ES-I3 (cell line): Measurements from ENCODE around the gene BIRC5.

Source experiments
- H3K36me3 ChIP-seq: 2 replicates; pipeline ENCODE4 v1.6.1; 2013; ENCODE audit warnings: mild to moderate bottlenecking, low read length, control low read depth, moderate library complexity; ENCODE audit not compliant: insufficient read depth
- H3K4me1 ChIP-seq: 2 replicates; pipeline ENCODE4 v1.6.1; 2013; ENCODE audit warnings: mild to moderate bottlenecking, control low read depth, low read length; ENCODE audit not compliant: insufficient read depth
- H3K9ac ChIP-seq: 2 replicates; pipeline ENCODE4 v1.6.1; 2013; ENCODE audit warnings: low read depth, mild to moderate bottlenecking, low read length, moderate library complexity
- H3K9me3 ChIP-seq: 2 replicates; pipeline ENCODE4 v1.6.1; 2013; ENCODE audit warnings: mild to moderate bottlenecking, low read length, moderate library complexity; ENCODE audit not compliant: control insufficient read depth, insufficient read depth

The BIRC5 gene

GRCh38 chr17:78197147-78197832, 16.8 kb upstream of the BIRC5 start:
- H3K9ac ChIP-seq, result no peak overlapping the region

GRCh38 chr17:78200451-78200850, 13.6 kb upstream of the BIRC5 start:
- Histone ChIP-seq H3K9me3 (no peaks in the 10 kb centered on the region), H3K9ac (no peak overlapping the region), H3K4me1 (peaks cover 20% of the 10 kb centered on the region), H3K36me3 (peaks cover 3% of the 10 kb centered on the region; the same call in 1 of the 2 replicates)

More at GRCh38 chr17:78197147-78197832, 16.8 kb upstream of the BIRC5 start:
- Histone ChIP-seq H3K36me3 (peaks cover 6% of the 10 kb centered on the region; the same call in 1 of the 2 replicates), H3K4me1 (peaks cover 20% of the 10 kb centered on the region), H3K9me3 (no peaks in the 10 kb centered on the region)

- peaks cover under 1% of the 10 kb centered on the region for H3K4me1 ChIP-seq
- H3K9me3 ChIP-seq, result no peaks in the 10 kb centered on the region
- H3K9ac ChIP-seq, result no peak overlapping the region
- H3K36me3 ChIP-seq, result peaks cover 4% of the 10 kb centered on the region; the same call in 1 of the 2 replicates
Measured at GRCh38 chr17:78202666-78203065, 11.4 kb upstream of the BIRC5 start.

- no peak overlapping the region for H3K9ac ChIP-seq
- H3K9me3 ChIP-seq, result no peaks in the 10 kb centered on the region
- 0 out of 2 replicates have a peak, but pooled peaks cover 2% of the 10 kb centered on the region for H3K36me3 ChIP-seq
- H3K4me1 ChIP-seq, result no peaks in the 10 kb centered on the region; the same call in 1 of the 2 replicates
Measured at GRCh38 chr17:78204387-78205123, 9.5 kb upstream of the BIRC5 start.

- 0 out of 2 replicates have a peak, but pooled peaks cover 2% of the 10 kb centered on the region for H3K36me3 ChIP-seq
- H3K9me3 ChIP-seq, result no peaks in the 10 kb centered on the region
- no peak overlapping the region for H3K9ac ChIP-seq
- no peaks in the 10 kb centered on the region; the same call in 1 of the 2 replicates for H3K4me1 ChIP-seq
Measured at GRCh38 chr17:78205124-78205775, 8.8 kb upstream of the BIRC5 start.

- H3K9ac ChIP-seq, result no peak overlapping the region
- no peaks in the 10 kb centered on the region for H3K4me1 ChIP-seq
- H3K36me3 ChIP-seq, result 0 out of 2 replicates have a peak, but pooled peaks cover 2% of the 10 kb centered on the region
- no peaks in the 10 kb centered on the region for H3K9me3 ChIP-seq
Measured at GRCh38 chr17:78206298-78206697, 7.8 kb upstream of the BIRC5 start.

- Histone ChIP-seq H3K9me3 (no peaks in the 10 kb centered on the region), H3K36me3 (0 out of 2 replicates have a peak, but pooled peaks cover 2% of the 10 kb centered on the region), H3K9ac (no peak overlapping the region), H3K4me1 (no peaks in the 10 kb centered on the region)
Measured at GRCh38 chr17:78208486-78208885, 5.6 kb upstream of the BIRC5 start.

GRCh38 chr17:78210111-78210510, 3.9 kb upstream of the BIRC5 start:
- no peaks in the 10 kb centered on the region for H3K9me3 ChIP-seq
- no peak overlapping the region for H3K9ac ChIP-seq
- H3K36me3 ChIP-seq, result 0 out of 2 replicates have a peak, but pooled peaks cover 2% of the 10 kb centered on the region
- H3K4me1 ChIP-seq, result no peaks in the 10 kb centered on the region

- Histone ChIP-seq H3K36me3 (0 out of 2 replicates have a peak, but pooled peaks cover 6% of the 10 kb centered on the region), H3K9me3 (no peaks in the 10 kb centered on the region), H3K4me1 (no peaks in the 10 kb centered on the region)
Measured at GRCh38 chr17:78211032-78211431, 3.0 kb upstream of the BIRC5 start.

GRCh38 chr17:78214706-78215061, 631 bp downstream of the BIRC5 start:
- peaks cover 14% of the 10 kb centered on the region; the same call in 1 of the 2 replicates for H3K36me3 ChIP-seq

More at GRCh38 chr17:78211032-78211431, 3.0 kb upstream of the BIRC5 start:
- no peak overlapping the region for H3K9ac ChIP-seq

GRCh38 chr17:78219396-78220150, 5.5 kb downstream of the BIRC5 start:
- H3K9me3 ChIP-seq, result no peaks in the 10 kb centered on the region; the same call in 1 of the 2 replicates
- peaks cover 28% of the 10 kb centered on the region for H3K36me3 ChIP-seq
- H3K4me1 ChIP-seq, result peaks cover 6% of the 10 kb centered on the region; the same call in 1 of the 2 replicates
- no peak overlapping the region for H3K9ac ChIP-seq

More at GRCh38 chr17:78214706-78215061, 631 bp downstream of the BIRC5 start:
- Histone ChIP-seq H3K9me3 (no peaks in the 10 kb centered on the region), H3K4me1 (peaks cover 4% of the 10 kb centered on the region; the same call in 1 of the 2 replicates), H3K9ac (peak overlapping the region; percentile 79)

GRCh38 chr17:78223061-78223460, 9.0 kb downstream of the BIRC5 start:
- peaks cover 14% of the 10 kb centered on the region for H3K36me3 ChIP-seq
- H3K9ac ChIP-seq, result no peak overlapping the region
- no peaks in the 10 kb centered on the region; the same call in 1 of the 2 replicates for H3K9me3 ChIP-seq
- H3K4me1 ChIP-seq, result peaks cover 6% of the 10 kb centered on the region; the same call in 1 of the 2 replicates

GRCh38 chr17:78223765-78224164, 9.7 kb downstream of the BIRC5 start:
- H3K9me3 ChIP-seq, result no peaks in the 10 kb centered on the region; the same call in 1 of the 2 replicates
- no peak overlapping the region for H3K9ac ChIP-seq
- H3K4me1 ChIP-seq, result peaks cover 6% of the 10 kb centered on the region; the same call in 1 of the 2 replicates
- H3K36me3 ChIP-seq, result peaks cover 14% of the 10 kb centered on the region
